GM18520 (cell line): ENCODE data around the gene ZNF529.
"Not testable (repeated sequence)": the region's sequence is repeated elsewhere in the genome, so short reads cannot be mapped to it uniquely, and the experiment has no call there.

Source experiments
- ATAC-seq: cut with Tn5 transposase; IDR thresholded peaks from one replicate; pipeline ENCODE4 v1.9.1; 2021; ENCODE audit not compliant: unreplicated experiment

The ZNF529 gene

DNA sequence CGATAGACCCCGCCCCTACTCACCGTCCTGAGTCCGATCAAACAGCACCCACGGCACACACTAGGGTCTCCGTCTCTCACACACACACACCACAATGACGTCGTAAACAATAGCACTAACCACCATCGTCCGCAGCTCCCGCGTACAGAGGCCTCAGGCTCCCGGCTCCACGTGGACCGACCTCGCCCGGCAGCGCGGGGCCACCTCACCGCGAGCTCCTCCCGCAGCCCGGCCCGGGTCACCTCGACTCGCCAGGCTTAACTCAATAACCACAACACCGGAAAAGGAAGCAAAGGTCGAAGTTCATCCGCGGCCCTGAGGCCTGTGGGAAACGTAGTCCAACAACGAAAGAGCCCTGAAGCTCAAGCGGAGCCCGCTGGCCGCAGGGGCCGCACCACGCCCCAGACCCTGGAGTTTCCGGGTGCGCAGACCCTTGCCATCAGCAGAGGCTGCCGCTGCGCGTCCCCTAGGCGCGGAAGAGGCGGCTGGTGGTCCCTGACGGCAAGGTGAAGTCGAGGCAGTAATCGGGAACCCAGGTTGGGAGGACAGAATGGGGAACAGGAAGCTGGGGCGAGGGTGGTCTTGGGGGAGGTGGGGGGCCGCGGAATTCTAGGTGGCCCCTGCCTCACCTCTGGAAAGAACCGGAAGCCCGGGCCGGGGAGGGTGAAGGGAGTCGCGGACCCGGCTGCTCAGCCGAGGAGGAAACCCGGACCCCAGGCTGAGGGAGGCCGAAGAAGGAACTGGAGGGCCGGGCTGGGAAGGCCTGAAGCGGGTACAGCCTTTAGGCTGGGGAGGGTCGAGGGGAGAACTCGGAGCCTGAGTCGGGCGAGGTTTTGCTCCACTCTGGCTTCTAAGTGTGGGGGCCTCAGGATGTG is at the start of gene ZNF529:
ZNF529 (minus strand) TSS at position 273 of the 875 bp plus-strand sequence. CDS start 946 bp downstream, outside the sequence.
- ATAC-seq, result peak; percentile 85

DNA sequence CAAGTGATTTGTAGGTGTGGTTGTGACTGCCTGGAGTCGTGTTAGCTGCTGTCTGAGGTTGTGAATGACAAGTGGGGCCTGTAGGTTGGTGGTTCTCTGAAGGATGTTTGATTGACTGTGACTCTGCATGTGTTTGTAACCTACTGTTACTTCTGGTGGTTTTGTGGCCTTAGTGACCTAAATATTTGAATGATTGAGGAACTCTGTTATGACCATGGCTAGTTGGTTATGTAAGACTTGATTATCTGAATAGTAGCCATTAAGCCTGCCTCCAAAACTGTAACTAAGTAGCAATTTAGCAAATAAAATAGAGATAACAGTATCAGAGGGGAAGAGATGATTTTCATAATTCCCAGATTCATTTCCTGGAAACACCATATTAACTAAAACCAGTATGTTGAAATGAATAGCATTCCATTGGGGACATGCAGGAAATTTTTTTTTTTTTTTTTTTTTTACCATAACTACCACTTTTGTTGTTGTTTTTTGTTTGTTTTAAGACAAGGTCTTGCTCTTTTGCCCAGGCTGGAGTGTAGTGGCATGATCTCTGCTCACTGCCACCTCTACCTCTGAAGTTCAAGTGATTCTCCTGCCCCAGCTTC is 32.9 kb upstream of the ZNF529 start:
- ATAC-seq, result no peak

DNA sequence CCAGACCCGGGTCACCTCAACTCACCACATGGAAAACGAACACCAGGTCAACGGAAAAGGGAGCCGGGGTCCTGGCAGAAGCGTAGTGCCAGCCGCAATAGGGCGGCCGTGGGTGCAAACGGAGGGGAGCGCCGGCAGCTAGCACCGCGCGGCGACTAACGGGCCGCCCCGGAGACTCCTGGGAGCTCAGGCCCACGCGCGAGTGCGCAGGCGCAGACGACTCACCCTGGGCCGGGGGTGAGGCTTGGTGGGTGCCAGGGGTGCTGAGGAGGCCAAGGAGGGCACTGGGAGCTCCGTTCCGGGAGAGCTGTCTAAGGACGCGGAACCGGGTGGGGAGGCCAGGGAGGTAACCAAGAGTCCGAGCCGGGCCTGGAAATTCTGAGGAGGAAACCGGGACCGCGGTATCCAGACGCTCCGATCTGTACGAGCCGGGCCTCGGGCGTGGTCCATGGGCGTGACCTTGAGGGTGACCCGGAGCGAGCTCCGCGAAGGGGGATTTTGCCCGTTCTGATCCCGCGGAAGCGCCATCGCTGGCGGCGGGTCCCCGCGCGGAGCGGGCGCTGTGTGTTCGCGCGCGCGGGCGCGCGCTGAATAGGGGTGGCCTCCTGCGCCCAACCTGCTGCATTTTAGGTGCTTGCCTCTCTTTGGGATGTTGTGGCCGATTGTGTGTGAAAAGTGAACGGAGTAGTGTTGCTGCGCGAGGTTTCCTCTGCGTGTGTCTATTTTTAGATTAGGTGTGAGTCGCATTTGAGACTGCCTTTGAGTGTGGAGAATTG is 32.2 kb upstream of the ZNF529 start, which contains the start of gene ZNF382:
ZNF382 (plus strand) TSS at position 213 of the 776 bp plus-strand sequence. CDS start 4,602 bp downstream, outside the sequence.
- no peak for ATAC-seq

DNA sequence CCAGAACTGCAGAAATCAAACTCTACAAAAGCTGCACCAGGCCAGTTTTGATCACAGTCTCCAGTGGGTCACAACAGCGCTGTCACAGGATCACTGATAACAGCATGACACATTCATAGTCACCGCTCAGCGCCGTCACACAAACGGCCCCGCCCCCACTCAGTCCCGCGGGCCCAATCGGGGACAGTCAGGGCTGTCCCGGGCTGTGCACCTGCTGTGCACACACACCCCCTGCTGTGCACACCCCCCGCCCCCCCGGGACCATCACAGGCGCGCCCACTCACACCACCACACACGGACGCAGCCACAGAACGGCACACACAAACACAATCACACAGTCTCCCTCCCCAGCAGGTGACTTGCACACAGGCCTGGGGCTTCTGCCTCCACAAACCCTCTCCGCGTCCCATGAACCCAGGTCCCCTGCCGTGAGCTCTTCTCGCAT is 31.6 kb upstream of the ZNF529 start:
- ATAC-seq, result no peak

DNA sequence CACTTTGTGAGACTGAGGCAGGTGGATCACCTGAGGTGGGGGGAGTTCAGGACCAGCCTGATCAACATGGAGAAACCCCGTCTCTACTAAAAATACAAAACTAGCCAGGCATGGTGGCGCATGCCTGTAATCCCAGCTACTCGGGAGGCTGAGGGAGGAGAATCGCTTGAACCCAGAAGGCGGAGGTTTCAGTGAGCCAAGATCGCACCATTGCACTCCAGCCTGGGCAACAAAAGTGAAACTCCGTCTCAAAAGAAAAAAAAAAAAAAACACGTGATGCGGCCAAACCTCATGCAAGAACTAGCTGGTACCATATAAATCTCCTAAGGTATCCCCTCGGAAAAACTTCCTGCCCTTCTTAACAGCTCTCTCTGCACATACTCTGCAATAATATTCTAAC is 29.6 kb upstream of the ZNF529 start:
- ATAC-seq, result not testable (repeated sequence)

DNA sequence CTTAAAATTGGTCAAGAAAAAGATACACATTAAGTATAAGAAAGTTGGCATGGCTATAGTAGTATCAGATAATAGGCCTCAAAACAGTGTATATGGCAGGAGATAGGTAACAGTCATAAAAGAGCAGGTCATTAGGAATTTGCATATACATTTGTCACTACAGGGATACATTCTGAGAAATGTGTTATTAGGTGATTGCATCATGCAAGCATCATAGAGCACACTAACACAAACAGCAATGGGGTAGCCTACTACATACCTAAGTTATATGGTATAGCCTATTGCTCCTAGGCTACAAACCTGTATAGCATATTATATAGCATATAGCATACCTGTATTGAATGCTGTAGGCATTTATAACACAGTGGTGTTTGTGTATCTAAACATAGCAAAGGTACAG is 6.2 kb upstream of the ZNF529 start:
- no peak for ATAC-seq

DNA sequence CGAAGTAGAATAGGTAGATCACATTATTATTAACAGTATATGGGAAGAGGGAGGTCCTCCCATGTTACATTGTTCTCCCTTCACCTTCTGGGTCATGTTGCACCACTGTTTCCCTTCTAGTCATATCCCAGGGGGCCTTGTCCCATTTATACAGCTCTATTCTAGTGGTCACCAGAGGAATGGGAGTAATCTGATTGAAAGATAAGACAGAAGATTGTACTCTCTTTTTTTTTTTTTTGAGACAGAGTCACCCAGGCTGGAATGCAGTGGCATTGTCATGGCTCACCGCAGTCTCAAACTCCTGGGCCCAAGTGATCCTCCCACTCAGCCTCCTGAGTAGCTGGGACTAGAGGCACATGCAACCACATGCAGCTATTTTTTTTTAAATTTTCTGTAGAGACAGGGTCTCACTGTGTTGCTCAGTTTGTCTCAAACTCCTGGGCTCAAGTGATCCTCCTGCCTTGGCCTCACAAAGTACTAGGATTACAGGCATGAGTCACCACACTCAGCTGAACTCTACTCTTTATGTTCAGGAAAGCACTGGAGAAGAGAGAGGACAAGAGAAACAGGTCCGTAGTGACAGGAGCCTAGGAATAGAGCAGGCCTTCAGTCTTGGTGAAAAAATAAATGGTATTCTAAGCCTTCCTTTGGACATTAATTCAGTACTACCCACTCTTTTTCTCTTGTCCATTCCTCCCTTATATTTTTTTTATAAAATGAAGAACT is 4.3 kb upstream of the ZNF529 start:
- ATAC-seq, result no peak

DNA sequence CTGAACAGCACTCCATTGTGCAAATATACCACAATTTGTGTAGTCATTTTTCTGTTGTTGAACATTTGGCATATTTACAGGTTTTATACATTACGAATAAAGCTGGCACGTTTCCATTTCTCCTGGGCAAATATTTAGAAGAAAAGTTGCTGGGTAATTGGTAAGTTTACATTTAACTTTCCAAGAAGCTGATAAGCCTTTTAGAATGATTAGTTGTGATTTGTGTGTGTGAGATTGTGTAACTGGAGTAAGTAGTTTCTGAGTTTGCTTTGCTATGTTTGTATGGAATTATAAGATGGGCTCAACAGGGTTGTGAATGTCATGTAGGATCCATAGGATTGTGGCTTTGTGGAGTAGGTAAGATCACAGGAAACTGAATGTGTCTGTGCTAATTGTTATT is 1.6 kb upstream of the ZNF529 start:
- no peak for ATAC-seq

DNA sequence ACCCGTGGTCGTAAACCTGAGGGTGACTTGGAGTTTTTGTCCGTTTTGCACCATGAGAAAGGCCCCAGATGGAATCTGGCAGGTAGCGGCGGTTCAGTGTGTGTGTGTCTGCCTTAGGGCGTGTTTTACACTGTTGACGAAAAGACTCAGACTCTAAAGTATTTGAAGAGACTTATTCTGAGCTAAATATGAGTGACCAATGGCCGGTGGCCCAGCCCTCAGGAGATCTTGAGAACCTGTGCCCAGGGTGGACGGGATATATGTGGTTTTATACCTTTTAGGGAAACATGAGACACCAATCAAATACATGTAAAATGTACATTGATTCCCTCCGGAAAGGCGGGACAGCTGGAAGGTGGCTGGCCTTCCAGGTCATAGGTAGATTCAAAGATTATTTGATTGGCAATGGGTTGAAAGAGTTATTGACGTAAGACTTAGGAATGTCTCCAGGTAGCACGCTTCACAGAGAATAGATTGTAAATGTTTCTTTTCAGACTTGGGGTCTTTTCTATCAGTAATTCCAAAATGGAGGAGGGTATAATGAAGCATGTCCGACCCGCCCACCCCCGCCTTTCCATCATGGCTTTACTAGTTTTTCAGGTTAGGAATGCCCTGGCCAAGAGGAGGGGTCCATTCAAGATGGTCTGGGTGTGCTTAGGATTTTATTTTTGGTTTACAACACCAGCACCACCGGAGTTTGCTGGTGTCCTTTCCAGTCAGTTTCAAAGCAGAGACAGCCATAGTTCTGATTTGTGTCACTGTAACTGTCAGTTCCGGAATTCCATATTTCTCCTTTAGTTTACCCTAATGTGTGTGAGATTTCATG is 1.0 kb upstream of the ZNF529 start:
- ATAC-seq, result no peak

DNA sequence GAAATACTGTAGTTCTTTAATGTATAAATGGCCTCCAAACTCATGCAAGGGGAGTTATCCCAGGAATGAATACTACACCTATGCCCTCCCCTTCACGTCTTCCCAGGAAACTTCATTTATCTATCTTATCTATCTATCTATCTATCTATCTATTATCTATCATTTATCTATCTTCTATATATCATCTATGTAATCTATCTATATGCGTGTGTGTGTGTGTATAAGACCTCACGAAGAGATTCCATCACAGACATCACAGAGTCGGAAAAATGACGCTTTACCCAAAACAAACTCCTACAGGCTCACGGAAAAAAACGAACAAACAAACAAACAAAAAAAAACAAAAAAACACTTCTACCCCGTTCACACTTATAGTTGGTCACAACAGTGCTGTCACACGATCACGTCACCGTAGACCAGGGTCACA is 486 bp downstream of the ZNF529 start:
- no peak for ATAC-seq

DNA sequence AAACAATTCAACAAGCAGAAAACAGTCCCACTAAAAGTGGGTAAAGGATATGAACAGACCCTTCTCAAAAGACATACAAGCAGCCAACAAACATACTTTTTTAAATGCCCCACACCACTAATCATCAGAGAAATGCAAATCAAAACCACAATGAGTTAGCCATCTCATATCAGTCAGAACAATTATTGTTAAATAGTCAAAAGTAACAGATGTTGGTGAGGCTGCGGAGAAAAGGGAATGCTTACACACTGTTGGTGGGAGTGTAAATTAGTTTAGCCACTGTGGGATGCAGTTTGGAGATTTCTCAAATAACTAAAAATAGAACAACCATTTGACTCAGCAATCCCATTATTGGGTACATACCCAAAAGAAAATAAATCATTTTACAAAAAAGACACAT is 8.7 kb downstream of the ZNF529 start:
- ATAC-seq, result no peak

DNA sequence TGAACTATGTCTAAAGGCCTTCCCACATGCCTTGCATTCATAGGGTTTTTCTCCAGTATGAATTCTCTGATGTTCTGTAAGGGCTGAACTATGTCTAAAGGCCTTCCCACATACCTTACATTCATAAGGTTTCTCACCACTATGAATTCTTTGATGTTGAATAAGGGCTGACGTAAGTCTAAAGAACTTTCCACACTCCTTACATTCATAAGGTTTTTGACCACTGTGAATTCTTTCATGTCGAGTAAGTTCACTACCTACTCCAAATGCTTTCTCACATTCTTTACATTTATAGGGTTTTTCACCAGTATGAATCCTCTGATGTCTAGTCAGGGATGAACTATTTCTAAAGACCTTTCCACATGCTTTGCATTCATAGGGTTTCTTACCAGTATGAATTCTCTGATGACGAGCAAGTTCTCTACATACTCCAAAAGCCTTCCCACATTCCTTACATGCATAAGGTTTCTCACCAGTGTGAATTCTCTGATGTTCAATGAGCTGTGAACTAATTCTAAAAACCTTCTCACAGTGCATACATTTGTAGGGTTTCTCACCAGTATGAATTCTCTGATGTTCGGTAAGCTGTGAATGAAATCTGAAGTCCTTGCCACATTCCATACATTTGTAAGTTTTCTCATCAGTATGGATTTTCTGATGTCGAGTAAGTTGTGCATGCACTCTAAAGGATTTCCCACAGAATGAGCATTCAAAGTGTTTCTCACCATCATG is 25.9 kb downstream of the ZNF529 start:
- no peak for ATAC-seq

DNA sequence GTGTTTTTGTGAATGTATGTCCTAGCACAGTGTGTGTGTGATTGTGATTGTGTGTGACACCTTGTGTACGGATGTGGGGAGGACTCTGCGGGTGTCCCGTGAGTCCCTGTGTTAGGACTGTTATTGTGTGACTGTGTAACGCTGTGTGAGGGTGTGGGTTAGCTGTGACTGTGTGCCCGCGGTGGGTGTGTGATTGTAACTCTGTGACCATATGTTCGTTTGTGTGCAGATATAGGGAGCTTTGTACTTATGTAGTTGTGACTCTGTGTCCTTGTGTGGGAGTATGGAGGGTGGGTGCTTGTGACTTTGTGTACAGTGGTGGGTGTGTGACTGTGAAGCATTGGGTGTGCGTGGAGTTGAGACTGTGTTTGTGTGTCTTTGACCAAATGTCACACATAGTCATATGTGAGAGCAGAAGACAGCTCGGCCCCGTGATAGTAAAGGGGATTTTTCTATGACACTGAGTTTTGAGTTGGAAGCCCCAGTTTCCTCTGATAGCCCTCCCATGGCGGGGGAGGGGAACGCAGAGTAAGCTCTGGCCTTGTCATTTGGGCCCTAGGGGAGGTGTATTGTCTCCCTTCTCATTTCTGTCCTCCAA is 44.1 kb downstream of the ZNF529 start:
- peak; percentile 18 for ATAC-seq

DNA sequence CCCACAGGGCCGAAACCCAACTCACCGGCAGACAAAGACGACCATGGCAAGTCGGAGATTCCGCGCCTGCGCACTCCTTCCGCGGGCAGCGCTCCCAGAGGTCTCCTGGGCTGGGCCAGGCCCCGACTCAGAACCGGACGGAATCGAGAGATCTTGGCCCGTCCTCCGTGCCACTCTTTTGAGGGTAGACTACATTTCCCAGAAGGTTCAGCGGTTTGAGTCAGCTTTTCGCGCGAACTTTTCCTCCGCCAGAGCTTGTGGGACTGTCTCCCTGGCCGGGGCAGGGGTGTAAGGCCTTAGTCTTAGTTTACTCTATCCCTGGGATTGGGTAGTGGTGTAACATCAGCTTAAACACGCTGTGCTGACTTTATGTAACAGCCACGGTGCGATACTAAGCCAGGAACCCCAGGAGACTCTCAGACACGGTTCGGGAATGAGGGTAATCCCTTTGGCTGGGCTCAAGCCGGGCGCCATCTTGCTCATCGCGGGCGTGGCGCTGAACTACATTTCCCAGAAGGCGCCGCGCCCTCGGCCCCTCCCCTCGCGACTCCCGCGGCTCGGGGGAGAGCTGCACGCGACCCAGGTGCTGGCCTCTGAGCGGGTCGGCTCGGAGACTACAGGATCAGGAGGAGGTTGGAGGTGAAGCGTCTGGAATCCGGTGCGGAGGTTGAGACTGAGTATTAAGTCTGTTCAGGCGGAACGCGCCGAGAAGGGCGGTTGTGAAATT is 44.7 kb downstream of the ZNF529 start, which contains the start of gene ZNF260:
ZNF260 (minus strand) TSS at position 78 of the 727 bp plus-strand sequence. CDS start 13,033 bp downstream, outside the sequence.
- peak; percentile 73 for ATAC-seq

DNA sequence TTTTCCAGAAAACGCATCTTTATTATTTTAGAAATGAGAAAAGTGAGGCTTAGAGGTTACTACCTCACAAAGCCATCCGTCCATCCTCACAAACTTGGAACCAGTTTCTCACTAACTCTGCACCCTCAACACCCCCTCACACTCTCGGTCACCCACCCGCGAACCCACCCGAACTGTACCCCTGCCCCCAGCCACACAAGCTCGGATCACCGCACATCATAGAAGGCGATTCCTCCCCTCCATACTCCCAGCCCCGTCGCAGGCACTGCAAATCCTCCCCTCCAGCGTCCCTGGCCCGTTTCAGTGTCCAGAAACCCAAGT is 45.3 kb downstream of the ZNF529 start:
- no peak for ATAC-seq

DNA sequence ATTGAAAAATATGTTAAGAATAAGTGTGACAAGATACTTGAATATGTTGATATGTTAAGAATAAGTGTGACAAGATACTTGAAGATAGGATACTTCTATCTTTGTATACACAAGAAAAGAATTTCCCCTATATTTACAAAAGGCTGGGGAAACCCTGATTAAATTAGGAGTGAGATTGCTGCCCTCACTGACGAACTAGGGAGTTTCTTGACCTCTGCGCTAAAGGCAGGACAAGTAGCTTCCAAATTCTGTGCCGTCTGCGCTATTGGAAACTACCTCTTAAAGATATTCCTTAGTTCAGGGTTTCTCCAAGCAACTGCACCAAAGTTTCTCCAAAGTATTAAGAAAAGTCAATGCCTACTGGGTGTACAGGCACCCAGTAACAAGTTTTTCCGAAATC is 45.8 kb downstream of the ZNF529 start:
- ATAC-seq, result no peak

DNA sequence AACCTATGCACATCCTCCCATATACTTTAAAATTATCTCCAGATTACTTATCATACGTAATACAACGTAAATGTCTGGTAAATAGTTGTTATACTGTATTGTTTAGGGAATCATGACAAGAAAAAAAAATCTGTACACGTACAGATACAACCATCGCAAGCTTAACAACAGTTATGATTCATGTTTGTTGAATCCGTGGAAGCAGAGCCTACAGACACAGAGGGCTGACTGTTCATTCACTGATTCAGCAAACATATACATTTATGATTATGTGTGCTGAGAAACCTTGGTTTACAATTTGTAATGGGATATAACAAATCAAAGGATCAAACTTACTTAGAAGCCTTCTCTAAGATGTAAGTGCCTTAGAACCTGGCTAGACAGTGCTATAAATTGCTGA is 46.5 kb downstream of the ZNF529 start:
- ATAC-seq, result no peak

DNA sequence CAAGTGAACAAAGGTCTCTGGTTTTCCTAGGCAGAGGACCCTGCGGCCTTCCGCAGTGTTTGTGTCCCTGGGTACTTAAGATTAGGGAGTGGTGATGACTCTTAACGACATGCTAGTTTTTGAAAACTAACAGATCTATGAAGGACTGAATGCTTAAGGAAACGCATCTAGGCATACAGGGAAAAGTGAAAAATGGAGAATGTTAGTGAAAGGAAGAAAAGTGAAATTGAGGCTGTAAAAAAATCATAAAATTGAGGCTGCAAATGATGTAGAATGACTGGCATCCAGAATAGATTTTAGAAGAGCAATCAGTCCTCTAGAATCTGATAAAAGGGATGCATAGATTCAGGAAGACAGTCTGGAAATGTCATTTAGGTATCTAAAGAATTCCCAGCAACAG is 48.5 kb downstream of the ZNF529 start:
- ATAC-seq, result no peak
